H1 (cell line): ENCODE results near the gene RPP25L.

Source experiments
- CBX5 ChIP-seq: fragments of 300-800, 300-1000 bp; sonication (generic); IDR thresholded peaks from 2 replicates; pipeline ENCODE4 v1.7.1; 2016; ENCODE audit warnings: antibody characterized with exemption, low read length, low read depth
- CHD2 ChIP-seq: IDR thresholded peaks from 2 replicates; pipeline ENCODE4 v1.6.1; 2012; ENCODE audit warnings: low read length, improper control_type of control experiment
- CTCF ChIP-seq, 3 experiments: IDR thresholded peaks; 1 replicate in 2 of 3; 2 replicates in 1 of 3; pipeline versions ENCODE4 v1.5.1 to v1.6.1; 2011; ENCODE audit warnings: low read length in 3 of 3, mild to moderate bottlenecking in 3 of 3, inconsistent platforms in 2 of 3, low read depth in 1 of 3, moderate library complexity in 1 of 3; ENCODE audit not compliant: insufficient read depth in 1 of 3; ENCODE audit errors: control extremely low read depth in 1 of 3
- EGR1 ChIP-seq: IDR thresholded peaks from 2 replicates; pipeline ENCODE4 v1.6.1; 2011; ENCODE audit warnings: low read depth, low read length, borderline replicate concordance
- EP300 ChIP-seq, 2 experiments: IDR thresholded peaks; 1 replicate in 1 of 2; 2 replicates in 1 of 2; pipeline ENCODE4 v1.6.1; 2011 to 2012; ENCODE audit warnings: low read depth in 2 of 2, low read length in 2 of 2, mild to moderate bottlenecking in 2 of 2, borderline replicate concordance in 1 of 2, inconsistent platforms in 1 of 2, moderate library complexity in 1 of 2
- EZH2 ChIP-seq: fragments of 200-600 bp; sonication (generic); IDR thresholded peaks from 2 replicates; pipeline ENCODE4 v1.7.1; 2012; ENCODE audit warnings: low read depth, mild to moderate bottlenecking, moderate library complexity, low read length, inconsistent platforms; ENCODE audit not compliant: severe bottlenecking
- HDAC2 ChIP-seq, 2 experiments: fragments of 300-600 bp in 1 of 2; sonication (generic) in 1 of 2; IDR thresholded peaks; 2 replicates each; pipeline ENCODE4 v1.6.1; 2011 to 2012; ENCODE audit warnings: low read depth in 2 of 2, low read length in 2 of 2, mild to moderate bottlenecking in 2 of 2, moderate library complexity in 2 of 2, borderline replicate concordance in 1 of 2, inconsistent platforms in 1 of 2
- JUN ChIP-seq: IDR thresholded peaks from 2 replicates; pipeline ENCODE4 v1.6.1; 2011; ENCODE audit warnings: low read depth, mild to moderate bottlenecking, improper control_type of control experiment, low read length
- NANOG ChIP-seq: IDR thresholded peaks from 2 replicates; pipeline ENCODE4 v1.6.1; 2011; ENCODE audit warnings: low read length, low read depth, mild to moderate bottlenecking, inconsistent platforms; ENCODE audit not compliant: insufficient read depth, poor library complexity, severe bottlenecking
- POLR2A ChIP-seq, 2 experiments: IDR thresholded peaks; 1 replicate in 1 of 2; 2 replicates in 1 of 2; pipeline ENCODE4 v1.6.1; 2011; ENCODE audit warnings: low read depth in 2 of 2, low read length in 2 of 2, mild to moderate bottlenecking in 2 of 2; ENCODE audit errors: control extremely low read depth in 1 of 2
- RFX5 ChIP-seq: IDR thresholded peaks from 2 replicates; pipeline ENCODE4 v1.6.1; 2011; ENCODE audit warnings: low read depth, low read length, improper control_type of control experiment, borderline replicate concordance
- TAF1 ChIP-seq: IDR thresholded peaks from 2 replicates; pipeline ENCODE4 v1.6.1; 2011; ENCODE audit warnings: mild to moderate bottlenecking, low read depth, low read length
- YY1 ChIP-seq: IDR thresholded peaks from 2 replicates; pipeline ENCODE4 v1.6.1; 2011; ENCODE audit warnings: low read depth, mild to moderate bottlenecking, low read length
- TF ChIP-seq, protein P1 (sequence below): fragments of 300-600 bp; sonication (generic); IDR thresholded peaks from 2 replicates; pipeline ENCODE4 v1.7.1; 2012; ENCODE audit warnings: low read length, moderate library complexity, mild to moderate bottlenecking, inconsistent platforms; ENCODE audit not compliant: insufficient replicate concordance

- TF ChIP-seq EP300 (IDR thresholded peaks at IDR 0.05; ENCODE audit: borderline replicate concordance in 1 of 2, low read depth in 2 of 2, low read length in 2 of 2) (no peak), JUN (no peak), EGR1 (no peak), CTCF (IDR thresholded peaks at IDR 0.05; ENCODE audit: control extremely low read depth in 1 of 3, insufficient read depth in 1 of 3, low read depth in 1 of 3, low read length in 3 of 3) (no peak), POLR2A (IDR thresholded peaks at IDR 0.05; ENCODE audit: control extremely low read depth in 1 of 2, low read depth in 2 of 2, low read length in 2 of 2) (no peak), YY1 (no peak), CHD2 (no peak), CBX5 (no peak), EZH2 (no peak), RFX5 (no peak), NANOG (no peak), HDAC2 (IDR thresholded peaks at IDR 0.05; ENCODE audit: borderline replicate concordance in 1 of 2, low read depth in 2 of 2, low read length in 2 of 2) (no peak), TAF1 (no peak)
- TF ChIP-seq, protein P1, sequence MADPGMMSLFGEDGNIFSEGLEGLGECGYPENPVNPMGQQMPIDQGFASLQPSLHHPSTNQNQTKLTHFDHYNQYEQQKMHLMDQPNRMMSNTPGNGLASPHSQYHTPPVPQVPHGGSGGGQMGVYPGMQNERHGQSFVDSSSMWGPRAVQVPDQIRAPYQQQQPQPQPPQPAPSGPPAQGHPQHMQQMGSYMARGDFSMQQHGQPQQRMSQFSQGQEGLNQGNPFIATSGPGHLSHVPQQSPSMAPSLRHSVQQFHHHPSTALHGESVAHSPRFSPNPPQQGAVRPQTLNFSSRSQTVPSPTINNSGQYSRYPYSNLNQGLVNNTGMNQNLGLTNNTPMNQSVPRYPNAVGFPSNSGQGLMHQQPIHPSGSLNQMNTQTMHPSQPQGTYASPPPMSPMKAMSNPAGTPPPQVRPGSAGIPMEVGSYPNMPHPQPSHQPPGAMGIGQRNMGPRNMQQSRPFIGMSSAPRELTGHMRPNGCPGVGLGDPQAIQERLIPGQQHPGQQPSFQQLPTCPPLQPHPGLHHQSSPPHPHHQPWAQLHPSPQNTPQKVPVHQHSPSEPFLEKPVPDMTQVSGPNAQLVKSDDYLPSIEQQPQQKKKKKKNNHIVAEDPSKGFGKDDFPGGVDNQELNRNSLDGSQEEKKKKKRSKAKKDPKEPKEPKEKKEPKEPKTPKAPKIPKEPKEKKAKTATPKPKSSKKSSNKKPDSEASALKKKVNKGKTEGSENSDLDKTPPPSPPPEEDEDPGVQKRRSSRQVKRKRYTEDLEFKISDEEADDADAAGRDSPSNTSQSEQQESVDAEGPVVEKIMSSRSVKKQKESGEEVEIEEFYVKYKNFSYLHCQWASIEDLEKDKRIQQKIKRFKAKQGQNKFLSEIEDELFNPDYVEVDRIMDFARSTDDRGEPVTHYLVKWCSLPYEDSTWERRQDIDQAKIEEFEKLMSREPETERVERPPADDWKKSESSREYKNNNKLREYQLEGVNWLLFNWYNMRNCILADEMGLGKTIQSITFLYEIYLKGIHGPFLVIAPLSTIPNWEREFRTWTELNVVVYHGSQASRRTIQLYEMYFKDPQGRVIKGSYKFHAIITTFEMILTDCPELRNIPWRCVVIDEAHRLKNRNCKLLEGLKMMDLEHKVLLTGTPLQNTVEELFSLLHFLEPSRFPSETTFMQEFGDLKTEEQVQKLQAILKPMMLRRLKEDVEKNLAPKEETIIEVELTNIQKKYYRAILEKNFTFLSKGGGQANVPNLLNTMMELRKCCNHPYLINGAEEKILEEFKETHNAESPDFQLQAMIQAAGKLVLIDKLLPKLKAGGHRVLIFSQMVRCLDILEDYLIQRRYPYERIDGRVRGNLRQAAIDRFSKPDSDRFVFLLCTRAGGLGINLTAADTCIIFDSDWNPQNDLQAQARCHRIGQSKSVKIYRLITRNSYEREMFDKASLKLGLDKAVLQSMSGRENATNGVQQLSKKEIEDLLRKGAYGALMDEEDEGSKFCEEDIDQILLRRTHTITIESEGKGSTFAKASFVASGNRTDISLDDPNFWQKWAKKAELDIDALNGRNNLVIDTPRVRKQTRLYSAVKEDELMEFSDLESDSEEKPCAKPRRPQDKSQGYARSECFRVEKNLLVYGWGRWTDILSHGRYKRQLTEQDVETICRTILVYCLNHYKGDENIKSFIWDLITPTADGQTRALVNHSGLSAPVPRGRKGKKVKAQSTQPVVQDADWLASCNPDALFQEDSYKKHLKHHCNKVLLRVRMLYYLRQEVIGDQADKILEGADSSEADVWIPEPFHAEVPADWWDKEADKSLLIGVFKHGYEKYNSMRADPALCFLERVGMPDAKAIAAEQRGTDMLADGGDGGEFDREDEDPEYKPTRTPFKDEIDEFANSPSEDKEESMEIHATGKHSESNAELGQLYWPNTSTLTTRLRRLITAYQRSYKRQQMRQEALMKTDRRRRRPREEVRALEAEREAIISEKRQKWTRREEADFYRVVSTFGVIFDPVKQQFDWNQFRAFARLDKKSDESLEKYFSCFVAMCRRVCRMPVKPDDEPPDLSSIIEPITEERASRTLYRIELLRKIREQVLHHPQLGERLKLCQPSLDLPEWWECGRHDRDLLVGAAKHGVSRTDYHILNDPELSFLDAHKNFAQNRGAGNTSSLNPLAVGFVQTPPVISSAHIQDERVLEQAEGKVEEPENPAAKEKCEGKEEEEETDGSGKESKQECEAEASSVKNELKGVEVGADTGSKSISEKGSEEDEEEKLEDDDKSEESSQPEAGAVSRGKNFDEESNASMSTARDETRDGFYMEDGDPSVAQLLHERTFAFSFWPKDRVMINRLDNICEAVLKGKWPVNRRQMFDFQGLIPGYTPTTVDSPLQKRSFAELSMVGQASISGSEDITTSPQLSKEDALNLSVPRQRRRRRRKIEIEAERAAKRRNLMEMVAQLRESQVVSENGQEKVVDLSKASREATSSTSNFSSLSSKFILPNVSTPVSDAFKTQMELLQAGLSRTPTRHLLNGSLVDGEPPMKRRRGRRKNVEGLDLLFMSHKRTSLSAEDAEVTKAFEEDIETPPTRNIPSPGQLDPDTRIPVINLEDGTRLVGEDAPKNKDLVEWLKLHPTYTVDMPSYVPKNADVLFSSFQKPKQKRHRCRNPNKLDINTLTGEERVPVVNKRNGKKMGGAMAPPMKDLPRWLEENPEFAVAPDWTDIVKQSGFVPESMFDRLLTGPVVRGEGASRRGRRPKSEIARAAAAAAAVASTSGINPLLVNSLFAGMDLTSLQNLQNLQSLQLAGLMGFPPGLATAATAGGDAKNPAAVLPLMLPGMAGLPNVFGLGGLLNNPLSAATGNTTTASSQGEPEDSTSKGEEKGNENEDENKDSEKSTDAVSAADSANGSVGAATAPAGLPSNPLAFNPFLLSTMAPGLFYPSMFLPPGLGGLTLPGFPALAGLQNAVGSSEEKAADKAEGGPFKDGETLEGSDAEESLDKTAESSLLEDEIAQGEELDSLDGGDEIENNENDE = no peak
These were observed 45.6 kb downstream of the RPP25L start for GRCh38 chr9:34566322-34566721.
